A549 (cell line): Measurements from ENCODE around the gene KCND3. TPM values are rescaled to one million over a fixed set of nuclear protein-coding genes. Genes with fewer than 3 reads are reported as not detected.

Experiments used
- ATAC-seq, 2 experiments: fragments of 200-7000 bp in 1 of 2; fragments of >200 bp in 1 of 2; cut with Nextera tagmentation in 1 of 2; cut with Tn5 transposase in 1 of 2; 3 replicates each; pipeline versions ENCODE4 v1.8.0 to v1.9.1; 2018 to 2020; ENCODE audit warnings: mild to moderate bottlenecking in 1 of 2, moderate library complexity in 1 of 2
- CTCF ChIA-PET: fragments of 300-600 bp; sonication (Branson Sonifier 250); formaldehyde crosslinking; extraction: SDS; loops from one replicate; lab custom pipeline; 2021; ENCODE audit warnings: antibody characterized with exemption, inconsistent platforms; lab: Yijun Ruan, JAX
- POLR2A ChIA-PET: fragments of 350-600 bp; formaldehyde crosslinking; extraction: SDS; loops from one replicate; lab custom pipeline; 2021; ENCODE audit warnings: antibody characterized with exemption, inconsistent platforms; lab: Yijun Ruan, JAX
- DNase-seq, 2 experiments: peaks; one replicate each; pipeline versions ENCODE4 v3.0.0 to v3.0.0-alpha.2; 2011 to 2016; ENCODE audit warnings: low read depth in 1 of 2, low spot score in 1 of 2
- FAIRE-seq: peaks from 2 replicates; lab custom pipeline; 2011; peaks lifted over from hg19 to GRCh38; lab: Jason Lieb, UNC
- H3K27ac ChIP-seq, 2 experiments: fragments of >200 bp; sonication (Bioruptor Twin); formaldehyde crosslinking; 3 replicates each; pipeline ENCODE4 v1.5.1; 2016 to 2017
- H3K4me1 ChIP-seq: fragments of >200 bp; sonication (Bioruptor Twin); formaldehyde crosslinking; 3 replicates; pipeline ENCODE4 v1.6.1; 2016
- H3K4me2 ChIP-seq: fragments of >200 bp; sonication (Bioruptor Twin); formaldehyde crosslinking; 3 replicates; pipeline ENCODE4 v1.6.1; 2016
- H3K4me3 ChIP-seq: fragments of >200 bp; sonication (Bioruptor Twin); formaldehyde crosslinking; 3 replicates; pipeline ENCODE4 v1.5.1; 2016
- H3K9me3 ChIP-seq: fragments of >200 bp; sonication (Bioruptor Twin); formaldehyde crosslinking; 3 replicates; pipeline ENCODE4 v1.6.1; 2016
- ATOH8 ChIP-seq: fragments of 250-450 bp; sonication (Bioruptor Pico); IDR thresholded peaks from 2 replicates; pipeline ENCODE4 v1.5.0; 2020; ENCODE audit warnings: low read depth, mild to moderate bottlenecking, moderate library complexity
- BCL3 ChIP-seq: fragments of >200 bp; sonication (Bioruptor Twin); formaldehyde crosslinking; IDR thresholded peaks from 3 replicates; pipeline ENCODE4 v1.6.1; 2016
- CBX2 ChIP-seq: fragments of 200-600 bp; sonication (generic); IDR thresholded peaks from 2 replicates; pipeline ENCODE4 v1.6.1; 2016; ENCODE audit warnings: low read depth, mild to moderate bottlenecking, borderline replicate concordance
- CEBPB ChIP-seq, 2 experiments: fragments of >200 bp in 1 of 2; sonication (Bioruptor Twin) in 1 of 2; formaldehyde crosslinking in 1 of 2; IDR thresholded peaks; 2 replicates each; pipeline ENCODE4 v1.6.1; 2012 to 2016
- EHF ChIP-seq: fragments of 250-450 bp; sonication (Bioruptor Pico); IDR thresholded peaks from 2 replicates; pipeline ENCODE4 v1.5.0; 2020; ENCODE audit warnings: mild to moderate bottlenecking
- FOXS1 ChIP-seq: fragments of 250-450 bp; sonication (Bioruptor Pico); IDR thresholded peaks from 2 replicates; pipeline ENCODE4 v1.5.0; 2020; ENCODE audit warnings: mild to moderate bottlenecking, moderate library complexity
- HDAC2 ChIP-seq: fragments of 200-600 bp; sonication (generic); IDR thresholded peaks from 2 replicates; pipeline ENCODE4 v1.6.1; 2016
- JUN ChIP-seq, 2 experiments: fragments of >200 bp; sonication (Bioruptor Twin); formaldehyde crosslinking; IDR thresholded peaks; 2 replicates in 1 of 2; 3 replicates in 1 of 2; pipeline ENCODE4 v1.6.1; 2016 to 2017
- JUNB ChIP-seq: fragments of >200 bp; sonication (Bioruptor Twin); formaldehyde crosslinking; IDR thresholded peaks from 2 replicates; pipeline ENCODE4 v1.6.1; 2016
- KDM1A ChIP-seq: fragments of 200-600 bp; sonication (generic); IDR thresholded peaks from 2 replicates; pipeline ENCODE4 v1.6.1; 2016; ENCODE audit warnings: low read depth, mild to moderate bottlenecking
- MAX ChIP-seq: IDR thresholded peaks from 2 replicates; pipeline ENCODE4 v1.6.1; 2012
- NFE2L2 ChIP-seq: fragments of 150-350 bp; conservative IDR thresholded peaks from 2 replicates; pipeline ENCODE4 v1.6.1; 2014; ENCODE audit warnings: low read length
- POLR2AphosphoS2 ChIP-seq: conservative IDR thresholded peaks from 2 replicates; pipeline ENCODE4 v1.6.1; 2012; ENCODE audit warnings: low read length, improper control_type of control experiment, inconsistent platforms
- RAD21 ChIP-seq, 2 experiments: fragments of >200 bp in 1 of 2; sonication (Bioruptor Twin) in 1 of 2; formaldehyde crosslinking in 1 of 2; IDR thresholded peaks in 1 of 2; conservative IDR thresholded peaks in 1 of 2; 2 replicates in 1 of 2; 3 replicates in 1 of 2; pipeline ENCODE4 v1.6.1; 2012 to 2018; ENCODE audit warnings: inconsistent platforms in 1 of 2
- SMC3 ChIP-seq: fragments of >200 bp; sonication (Bioruptor Twin); formaldehyde crosslinking; IDR thresholded peaks from 3 replicates; pipeline ENCODE4 v1.6.1; 2018; ENCODE audit warnings: inconsistent platforms
- TP53 ChIP-seq: fragments of 250-450 bp; sonication (Bioruptor Pico); IDR thresholded peaks from 2 replicates; pipeline ENCODE4 v1.5.0; 2021; ENCODE audit warnings: mild to moderate bottlenecking, moderate library complexity
- ZFP36 ChIP-seq: fragments of 450-650 bp; IDR thresholded peaks from 2 replicates; pipeline ENCODE4 v1.6.1; 2014; ENCODE audit warnings: borderline replicate concordance; ENCODE audit not compliant: partially characterized antibody
- WGBS: methylation state at CpG from one replicate; pipeline ENCODE4 v1.1.6; 2017; ENCODE audit errors: missing lambda C conversion rate; 5-methylcytosine and 5-hydroxymethylcytosine counted together
- polyA plus RNA-seq, 4 experiments: library from polyadenylated mRNA; depleted of rRNA in 3 of 4; stranded (reverse); fragments of >200 nt; fragmentation: RNase III in 1 of 4; extraction: RNeasy Plus Mini Kit Qiagen cat#74134 plus additional on column Dnase treatment in 1 of 4; gene quantifications; 2 replicates in 3 of 4; 3 replicates in 1 of 4; pipeline ENCODE4 v1.2.3, GENCODE V29; 2011 to 2017

Gene KCND3
- polyA plus RNA-seq, 2 of the 4 experiments (the other 2 are of a cell fraction): not detected

GRCh38 chr1:111733992-111734341 lies 255.5 kb downstream of the KCND3 start (continued):
- no peak for TF ChIP-seq EHF (CRISPR knock-in tag)
- TF ChIP-seq RAD21 (conservative IDR thresholded peaks at IDR 0.05 in 1 of 2, IDR thresholded peaks at IDR 0.05 in 1 of 2): no peak
- TF ChIP-seq, all 56 proteins: peak for 0

- Histone ChIP-seq H3K27ac (no peak overlapping the region), H3K4me1 (peaks cover 10% of the 10 kb centered on the region; the same call in 2 of the 3 replicates), H3K4me3 (no peak overlapping the region), H3K9me3 (no peaks in the 10 kb centered on the region), H3K4me2 (no peak overlapping the region)
- peak in 1 of 2 experiments; percentile 64; a peak in 3 of 6 replicates for ATAC-seq
- TF ChIP-seq BCL3: no peak
- TF ChIP-seq FOXS1 (CRISPR knock-in tag): no peak
- TF ChIP-seq NFE2L2: no peak
- no peak for TF ChIP-seq JUNB
- no peak for TF ChIP-seq ATOH8 (CRISPR knock-in tag)
- FAIRE-seq: no peak
- DNase-seq: peak in 1 of 2 experiments; percentile 52
- ChIA-PET POLR2A (no interaction called here), CTCF (interaction anchor here (0.8 to 9.0 kb wide), 2 partner anchors 14 to 19 kb away, joined by 3 to 47 read pairs; no protein-coding TSS in a partner anchor)
- WGBS: 61% methylated on average over 9 of the region's 9 CpGs
Observed at GRCh38 chr1:111733183-111733991, 256.1 kb downstream of the KCND3 start.

- WGBS: 87% methylated on average over 7 of the region's 7 CpGs
- POLR2A ChIA-PET: no interaction called here
Observed at GRCh38 chr1:111732718-111733117, 256.8 kb downstream of the KCND3 start.

GRCh38 chr1:111731956-111732355 lies 257.5 kb downstream of the KCND3 start:
- CTCF ChIA-PET: interaction anchor here (9.0 kb wide), 1 partner anchor 18 kb away, joined by 47 read pairs; no protein-coding TSS in a partner anchor
- 74% methylated on average over 4 of the region's 6 CpGs for whole genome bisulfite sequencing
- POLR2A ChIA-PET: no interaction called here

More at GRCh38 chr1:111732718-111733117, 256.8 kb downstream of the KCND3 start:
- H3K27ac ChIP-seq: no peak overlapping the region
- peaks cover 3% of the 10 kb centered on the region; the same call in 1 of the 3 replicates for H3K4me1 ChIP-seq
- CTCF ChIA-PET: interaction anchor here (9.0 kb wide), 1 partner anchor 18 kb away, joined by 47 read pairs; no protein-coding TSS in a partner anchor
- no peak overlapping the region for H3K4me2 ChIP-seq
- FAIRE-seq (no peak), DNase-seq (no peak), ATAC-seq (no peak)
- no peaks in the 10 kb centered on the region for H3K9me3 ChIP-seq
- no peak for TF ChIP-seq JUN (IDR thresholded peaks at IDR 0.05)
- TF ChIP-seq, all 56 proteins: peak for 0
- H3K4me3 ChIP-seq: no peak overlapping the region

More at GRCh38 chr1:111731956-111732355, 257.5 kb downstream of the KCND3 start:
- ATAC-seq (no peak), DNase-seq (no peak), FAIRE-seq (no peak)
- Histone ChIP-seq H3K9me3 (no peaks in the 10 kb centered on the region), H3K4me1 (0 out of 3 replicates have a peak, but pooled peaks cover 3% of the 10 kb centered on the region), H3K4me3 (no peak overlapping the region), H3K4me2 (no peak overlapping the region), H3K27ac (no peak overlapping the region)
- TF ChIP-seq RAD21 (conservative IDR thresholded peaks at IDR 0.05 in 1 of 2, IDR thresholded peaks at IDR 0.05 in 1 of 2): no peak
- no peak for TF ChIP-seq TP53 (CRISPR knock-in tag)
- no peak for TF ChIP-seq KDM1A
- TF ChIP-seq CEBPB (IDR thresholded peaks at IDR 0.05): no peak
- no peak for TF ChIP-seq SMC3
- no peak for TF ChIP-seq MAX
- no peak for TF ChIP-seq ZFP36
- no peak for TF ChIP-seq CBX2
- no peak for TF ChIP-seq JUN (IDR thresholded peaks at IDR 0.05)
- TF ChIP-seq ATOH8 (CRISPR knock-in tag): no peak
- TF ChIP-seq POLR2AphosphoS2: no peak
- no peak for TF ChIP-seq HDAC2
- TF ChIP-seq, all 56 proteins: peak for 0
